GM12864 (cell line): ENCODE results near the gene RAB44.

Source experiments
- DNase-seq: peaks from one replicate; pipeline ENCODE4 v3.0.0-alpha.2; 2011; ENCODE audit warnings: low read depth
- H3K4me3 ChIP-seq: 2 replicates; pipeline ENCODE4 v1.5.1; 2011; ENCODE audit warnings: mild to moderate bottlenecking, low read depth, low read length, control low read depth
- CTCF ChIP-seq: IDR thresholded peaks from 2 replicates; pipeline ENCODE4 v1.5.1; 2011; ENCODE audit warnings: low read depth, mild to moderate bottlenecking, moderate library complexity, low read length, control low read depth, inconsistent platforms; ENCODE audit errors: missing control alignments

RAB44 gene

GRCh38 chr6:36655085-36655724 is 42.4 kb upstream of the RAB44 start:
- no peak overlapping the region for H3K4me3 ChIP-seq
- no peak for DNase-seq
- no peak for TF ChIP-seq CTCF

DNA sequence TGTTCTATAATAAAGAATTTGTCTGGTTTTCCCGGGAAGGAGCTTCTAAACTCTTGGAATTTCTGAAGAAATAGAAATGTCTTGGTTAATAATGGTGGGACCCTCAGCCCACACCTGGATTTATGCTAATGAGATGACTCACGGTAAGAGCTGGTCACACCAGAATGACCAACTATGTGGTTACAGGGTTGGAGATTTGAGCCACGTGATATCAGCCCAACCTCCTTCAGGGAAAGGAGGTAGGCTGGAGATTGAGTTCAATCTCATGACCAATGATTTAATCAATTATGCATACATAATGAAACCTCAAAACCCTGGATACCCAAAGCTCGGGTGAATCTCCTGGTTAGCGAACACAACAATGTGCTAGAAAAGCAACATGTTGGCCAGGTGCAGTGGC is 41.2 kb upstream of the RAB44 start:
- no peak for DNase-seq
- no peak for TF ChIP-seq CTCF
- H3K4me3 ChIP-seq: no peak overlapping the region

DNA sequence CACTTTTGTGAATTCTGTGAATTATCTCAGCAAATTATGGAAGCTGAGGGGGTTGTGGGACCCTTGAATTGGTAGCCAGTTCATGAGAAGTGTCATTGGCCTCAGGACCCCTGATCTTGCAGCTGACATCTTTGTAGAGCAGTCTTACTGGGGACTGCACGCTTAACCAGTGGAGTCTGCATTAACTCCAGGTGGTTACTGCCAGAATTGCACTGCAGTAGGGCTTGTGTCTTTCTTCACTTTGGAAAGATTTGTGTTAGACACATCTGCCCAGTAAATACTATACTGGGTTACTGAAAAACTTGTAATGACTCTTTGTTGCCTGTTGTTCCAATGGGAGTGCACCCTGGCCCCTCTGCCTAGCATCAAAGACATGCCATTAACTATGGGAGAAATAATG is 40.4 kb upstream of the RAB44 start:
- TF ChIP-seq CTCF: peak; percentile 44
- no peak overlapping the region for H3K4me3 ChIP-seq
- DNase-seq: no peak

DNA sequence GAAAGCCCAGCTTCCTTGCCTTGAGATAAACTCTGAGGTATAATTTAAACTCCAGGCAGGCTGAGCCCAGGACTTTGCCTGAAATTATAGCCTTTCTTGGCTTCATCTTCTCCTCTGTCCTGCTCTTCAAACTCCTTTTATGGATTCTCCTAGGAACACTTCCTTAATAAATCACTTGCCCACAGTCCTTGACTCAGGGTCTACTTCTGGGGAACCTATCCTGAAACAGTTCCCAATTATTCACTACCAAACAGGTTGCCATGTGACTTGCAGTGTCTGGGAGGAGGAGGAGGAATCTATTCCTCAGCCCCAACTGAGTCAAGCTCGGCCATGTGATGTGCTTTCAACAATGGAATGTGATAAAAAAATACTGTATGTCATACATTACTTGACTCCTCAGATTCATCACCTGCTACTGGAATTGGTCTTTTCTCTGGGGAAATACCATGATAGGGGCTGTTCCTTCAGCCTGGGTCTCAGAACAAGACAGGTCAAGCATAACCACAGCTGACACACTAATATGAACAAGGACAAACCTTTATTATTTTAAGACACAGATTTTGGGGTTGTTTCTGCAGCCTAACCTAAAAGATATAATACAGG is 39.6 kb upstream of the RAB44 start:
- no peak for TF ChIP-seq CTCF
- DNase-seq: no peak
- H3K4me3 ChIP-seq: no peak overlapping the region

DNA sequence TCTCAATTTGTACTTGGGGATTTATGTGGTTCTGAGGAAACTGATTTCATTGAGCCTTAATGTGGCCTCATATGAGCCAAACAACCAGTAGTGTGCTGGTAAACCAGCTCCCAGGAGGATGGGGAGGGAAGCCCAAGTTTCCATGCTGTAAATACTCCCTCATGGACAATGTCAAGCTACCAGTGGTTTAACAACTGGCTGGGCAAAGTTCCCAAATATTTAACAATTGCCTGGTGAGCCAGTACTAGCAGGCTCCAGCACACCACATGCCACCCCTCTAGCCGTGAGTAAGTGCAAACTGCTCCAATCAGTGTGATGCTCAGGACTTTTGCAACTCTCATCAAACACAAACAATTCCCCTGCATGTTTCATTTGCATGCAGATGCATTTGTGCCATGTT is 38.4 kb upstream of the RAB44 start:
- TF ChIP-seq CTCF: no peak
- no peak for DNase-seq
- no peak overlapping the region for H3K4me3 ChIP-seq

- H3K4me3 ChIP-seq: no peak overlapping the region; the same call in 1 of the 2 replicates
- no peak for DNase-seq
- TF ChIP-seq CTCF: no peak
Measured at GRCh38 chr6:36660771-36661471, 36.7 kb upstream of the RAB44 start.
